Panc1 (cell line): ENCODE measurements around the gene ELMOD3. TPM values are rescaled to one million over a fixed set of nuclear protein-coding genes. Genes with fewer than 3 reads are reported as not detected.
"Not testable (repeated sequence)": the region's sequence is repeated elsewhere in the genome, so short reads cannot be mapped to it uniquely, and the experiment has no call there.

Experiments used
- ATAC-seq: fragments of 200-7000 bp; cut with Tn5 transposase; 2 replicates; pipeline ENCODE4 v1.9.1; 2020; ENCODE audit warnings: mild to moderate bottlenecking, moderate library complexity
- BruUV-seq: library from RNA; stranded (reverse); fragments of 400-500 nt; replicated peaks from 2 replicates; lab custom pipeline; 2021; lab: Mats Ljungman, UMichigan
- CTCF ChIA-PET: fragments of 300-600 bp; sonication (Branson Sonifier 250); formaldehyde crosslinking; loops from one replicate; lab custom pipeline; 2022; ENCODE audit warnings: antibody characterized with exemption; lab: Charles Lee
- POLR2A ChIA-PET: fragments of 300-600 bp; sonication (Branson Sonifier 250); formaldehyde crosslinking; loops from one replicate; lab custom pipeline; 2022; ENCODE audit warnings: antibody characterized with exemption; lab: Charles Lee
- DNase-seq: peaks from one replicate; pipeline ENCODE4 v3.0.0-alpha.2; 2010; ENCODE audit warnings: low read depth, low spot score
- H3K27ac ChIP-seq: 2 replicates; pipeline ENCODE4 v1.5.1; 2011; ENCODE audit warnings: mild to moderate bottlenecking, low read length, inconsistent platforms
- H3K27me3 ChIP-seq: fragments of 200-500 bp; sonication (Bioruptor generic); 2 replicates; pipeline ENCODE4 v1.6.0; 2014; ENCODE audit warnings: low read length, inconsistent platforms; ENCODE audit not compliant: control insufficient read depth, insufficient read depth
- H3K36me3 ChIP-seq: fragments of 200-500 bp; sonication (Bioruptor generic); 2 replicates; pipeline ENCODE4 v1.5.1; 2014; ENCODE audit warnings: inconsistent platforms, mild to moderate bottlenecking, low read length, moderate library complexity; ENCODE audit not compliant: control insufficient read depth, insufficient read depth
- H3K4me1 ChIP-seq: 2 replicates; pipeline ENCODE4 v1.5.1; 2011; ENCODE audit warnings: inconsistent platforms, mild to moderate bottlenecking, low read length, moderate library complexity; ENCODE audit not compliant: control insufficient read depth, insufficient read depth
- H3K4me3 ChIP-seq, 2 experiments: 2 replicates each; pipeline ENCODE4 v1.5.1; 2011 to 2012; ENCODE audit warnings: low read depth in 2 of 2, low read length in 2 of 2, mild to moderate bottlenecking in 2 of 2, inconsistent platforms in 1 of 2, moderate library complexity in 1 of 2
- H3K9me3 ChIP-seq: fragments of 200-500 bp; sonication (Bioruptor generic); 2 replicates; pipeline ENCODE4 v1.5.1; 2014; ENCODE audit warnings: low read depth, mild to moderate bottlenecking, inconsistent platforms, low read length, moderate library complexity; ENCODE audit not compliant: control insufficient read depth, insufficient read depth
- POLR2AphosphoS5 ChIP-seq: IDR thresholded peaks from 2 replicates; pipeline ENCODE4 v1.6.1; 2012; ENCODE audit warnings: mild to moderate bottlenecking, low read depth, low read length, moderate library complexity
- REST ChIP-seq, 2 experiments: IDR thresholded peaks; 2 replicates each; pipeline ENCODE4 v1.6.1; 2011 to 2012; ENCODE audit warnings: low read depth in 2 of 2, control low read depth in 1 of 2, low read length in 1 of 2, mild to moderate bottlenecking in 1 of 2, moderate library complexity in 1 of 2; ENCODE audit not compliant: insufficient read depth in 1 of 2
- SIN3A ChIP-seq: IDR thresholded peaks from 2 replicates; pipeline ENCODE4 v1.6.1; 2012; ENCODE audit warnings: low read depth, mild to moderate bottlenecking, low read length, moderate library complexity, borderline replicate concordance; ENCODE audit not compliant: insufficient read depth
- TCF7L2 ChIP-seq: IDR thresholded peaks from 2 replicates; pipeline ENCODE4 v1.6.1; 2011; ENCODE audit warnings: mild to moderate bottlenecking, low read depth, low read length, inconsistent platforms
- in situ Hi-C: cut with HindIII; loops from 2 replicates; pipeline ENCODE4 v1.10.0; 2016; ENCODE audit warnings: low sequenced_read_pairs, low pct_unique_long_range_greater_than_20kb
- intact Hi-C: fragments of 100-400 bp; cut with micrococcal nuclease; formaldehyde crosslinking; loops from one replicate; pipeline ENCODE4 v1.10.0; 2022; ENCODE audit not compliant: unreplicated experiment
- total RNA-seq: library from RNA; stranded (reverse); gene quantifications from one replicate; pipeline ENCODE4 v1.2.1, GENCODE V29; 2021; ENCODE audit not compliant: unreplicated experiment
- TF ChIP-seq, protein P1 (sequence below): fragments of 450-650 bp; IDR thresholded peaks from 2 replicates; pipeline ENCODE4 v1.5.1; 2017; ENCODE audit warnings: mild to moderate bottlenecking

The ELMOD3 gene
- total RNA-seq, 1 experiment from 2014 or later, result 14.8 TPM

DNA sequence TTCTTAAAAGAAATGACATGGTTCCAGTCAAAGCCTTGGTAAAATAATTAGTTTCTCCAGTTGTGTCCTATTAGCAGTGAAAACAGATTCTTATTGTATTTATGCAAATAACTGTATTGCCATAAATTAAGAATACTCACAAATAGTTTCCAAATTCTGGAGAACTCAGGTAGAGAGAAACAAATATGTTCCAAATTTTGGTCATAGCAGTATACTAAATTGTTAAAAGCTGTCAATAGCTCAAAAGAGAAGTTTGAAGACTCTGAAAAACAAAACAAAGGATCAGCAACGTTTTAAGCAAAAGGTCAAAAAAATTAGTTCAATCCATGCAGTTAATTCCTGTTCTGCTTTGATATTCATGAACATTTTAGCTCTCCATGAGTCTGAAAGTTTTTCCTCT, 25.5 kb downstream of the ELMOD3 start:
- in situ Hi-C loops, result no loop called here
- Histone ChIP-seq H3K9me3 (no peaks in the 10 kb centered on the region), H3K36me3 (peaks cover 6% of the 10 kb centered on the region; the same call in 1 of the 2 replicates), H3K4me1 (no peaks in the 10 kb centered on the region), H3K4me3 (no peak overlapping the region), H3K27ac (no peak overlapping the region), H3K27me3 (no peaks in the 10 kb centered on the region)
- DNase-seq (no peak), ATAC-seq (no peak)
- no TSS peak for BruUV-seq
- ChIA-PET POLR2A (no interaction called here), CTCF (no interaction called here)
- intact Hi-C loops, result no loop called here
- TF ChIP-seq SIN3A (no peak), TCF7L2 (no peak), POLR2AphosphoS5 (no peak), REST (IDR thresholded peaks at IDR 0.05; ENCODE audit: insufficient read depth in 1 of 2, low read depth in 2 of 2, low read length in 1 of 2) (no peak)
- TF ChIP-seq, protein P1, sequence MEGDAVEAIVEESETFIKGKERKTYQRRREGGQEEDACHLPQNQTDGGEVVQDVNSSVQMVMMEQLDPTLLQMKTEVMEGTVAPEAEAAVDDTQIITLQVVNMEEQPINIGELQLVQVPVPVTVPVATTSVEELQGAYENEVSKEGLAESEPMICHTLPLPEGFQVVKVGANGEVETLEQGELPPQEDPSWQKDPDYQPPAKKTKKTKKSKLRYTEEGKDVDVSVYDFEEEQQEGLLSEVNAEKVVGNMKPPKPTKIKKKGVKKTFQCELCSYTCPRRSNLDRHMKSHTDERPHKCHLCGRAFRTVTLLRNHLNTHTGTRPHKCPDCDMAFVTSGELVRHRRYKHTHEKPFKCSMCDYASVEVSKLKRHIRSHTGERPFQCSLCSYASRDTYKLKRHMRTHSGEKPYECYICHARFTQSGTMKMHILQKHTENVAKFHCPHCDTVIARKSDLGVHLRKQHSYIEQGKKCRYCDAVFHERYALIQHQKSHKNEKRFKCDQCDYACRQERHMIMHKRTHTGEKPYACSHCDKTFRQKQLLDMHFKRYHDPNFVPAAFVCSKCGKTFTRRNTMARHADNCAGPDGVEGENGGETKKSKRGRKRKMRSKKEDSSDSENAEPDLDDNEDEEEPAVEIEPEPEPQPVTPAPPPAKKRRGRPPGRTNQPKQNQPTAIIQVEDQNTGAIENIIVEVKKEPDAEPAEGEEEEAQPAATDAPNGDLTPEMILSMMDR, result no peak

GRCh38 chr2:85383151-85383550, 28.6 kb downstream of the ELMOD3 start:
- BruUV-seq, H3K4me3 ChIP-seq, H3K27me3 ChIP-seq, intact Hi-C loops, H3K9me3 ChIP-seq, H3K4me1 ChIP-seq, H3K27ac ChIP-seq, in situ Hi-C loops, ATAC-seq, CTCF ChIA-PET, H3K36me3 ChIP-seq, DNase-seq: not testable (repeated sequence)
- POLR2A ChIA-PET, result interaction anchor here (0.6 to 0.7 kb wide), 3 partner anchors 18 to 234 kb away, joined by 4 to 5 read pairs (median 5); no protein-coding TSS in a partner anchor

- intact Hi-C loops, result no loop called here
- Histone ChIP-seq H3K27ac (no peak overlapping the region), H3K36me3 (peaks cover 8% of the 10 kb centered on the region), H3K9me3 (no peaks in the 10 kb centered on the region), H3K4me3 (no peak overlapping the region), H3K4me1 (no peaks in the 10 kb centered on the region), H3K27me3 (no peaks in the 10 kb centered on the region)
- POLR2A ChIA-PET, result no interaction called here
- ATAC-seq (no peak), DNase-seq (no peak)
- in situ Hi-C loops, result no loop called here
- CTCF ChIA-PET, result no interaction called here
- TF ChIP-seq, protein P1, result no peak
- TF ChIP-seq POLR2AphosphoS5 (no peak), TCF7L2 (no peak), SIN3A (no peak), REST (IDR thresholded peaks at IDR 0.05; ENCODE audit: insufficient read depth in 1 of 2, low read depth in 2 of 2, low read length in 1 of 2) (no peak)
- BruUV-seq, result no TSS peak
Measured at GRCh38 chr2:85383850-85384249, 29.3 kb downstream of the ELMOD3 start.
